Measurements from ENCODE around the gene TBX4.

TBX4 gene

GRCh38 chr17:61467416-61468262, 15.4 kb downstream of the TBX4 start:
- Histone ChIP-seq H3K4me3 (ENCODE audit: insufficient read depth, low read length, poor library complexity, severe bottlenecking) (no peak overlapping the region), H3K9me2 (replicated peaks; ENCODE audit: insufficient read depth, low read length) (no peaks in the 10 kb centered on the region), H3K27ac (ENCODE audit: low read depth, low read length) (no peak overlapping the region), H3K79me2 (ENCODE audit: insufficient read depth, low read length) (no peaks in the 10 kb centered on the region), H4K20me1 (ENCODE audit: low read depth, low read length) (no peaks in the 10 kb centered on the region), H3K27me3 (ENCODE audit: low read length) (no peaks in the 10 kb centered on the region), H3K4me2 (ENCODE audit: low read depth, low read length, poor library complexity, severe bottlenecking) (peak overlapping the region; percentile 43), H2AFZ (ENCODE audit: low read depth, low read length, severe bottlenecking) (peak overlapping the region; percentile 98), H3K36me3 (ENCODE audit: low read length) (no peaks in the 10 kb centered on the region), H3K9me3 (ENCODE audit: insufficient read depth, low read length) (no peaks in the 10 kb centered on the region), H3F3A (ENCODE audit: insufficient read depth) (no peaks in the 10 kb centered on the region), H3K9ac (ENCODE audit: low read length) (peak overlapping the region; percentile 37; the same call in 1 of the 2 replicates)
- TF ChIP-seq CTCF (IDR thresholded peaks at IDR 0.05; ENCODE audit: insufficient read depth, low read length, poor library complexity, severe bottlenecking), result no peak
- TF ChIP-seq EZH2phosphoT487 (conservative IDR thresholded peaks at IDR 0.05; ENCODE audit: low read length), result no peak

- H3K27me3 ChIP-seq (ENCODE audit: low read length), result no peaks in the 10 kb centered on the region
- H3K79me2 ChIP-seq (ENCODE audit: insufficient read depth, low read length), result no peaks in the 10 kb centered on the region
- no peaks in the 10 kb centered on the region for H3K9me3 ChIP-seq (ENCODE audit: insufficient read depth, low read length)
- H3F3A ChIP-seq (ENCODE audit: insufficient read depth), result no peaks in the 10 kb centered on the region
- no peak overlapping the region for H3K27ac ChIP-seq (ENCODE audit: low read depth, low read length)
- H3K4me3 ChIP-seq (ENCODE audit: insufficient read depth, low read length, poor library complexity, severe bottlenecking), result no peak overlapping the region
- no peak for TF ChIP-seq EZH2phosphoT487 (conservative IDR thresholded peaks at IDR 0.05; ENCODE audit: low read length)
- H3K9ac ChIP-seq (ENCODE audit: low read length), result peak overlapping the region; percentile 37; the same call in 1 of the 2 replicates
- H2AFZ ChIP-seq (ENCODE audit: low read depth, low read length, severe bottlenecking), result peak overlapping the region; percentile 98
- H3K36me3 ChIP-seq (ENCODE audit: low read length), result no peaks in the 10 kb centered on the region
- peak overlapping the region; percentile 43 for H3K4me2 ChIP-seq (ENCODE audit: low read depth, low read length, poor library complexity, severe bottlenecking)
- no peaks in the 10 kb centered on the region for H4K20me1 ChIP-seq (ENCODE audit: low read depth, low read length)
- no peaks in the 10 kb centered on the region for H3K9me2 ChIP-seq (replicated peaks; ENCODE audit: insufficient read depth, low read length)
Measured at GRCh38 chr17:61468263-61468907, 16.2 kb downstream of the TBX4 start.

GRCh38 chr17:61469474-61469873, 17.3 kb downstream of the TBX4 start:
- H3K36me3 ChIP-seq (ENCODE audit: low read length), result no peaks in the 10 kb centered on the region
- no peak overlapping the region for H2AFZ ChIP-seq (ENCODE audit: low read depth, low read length, severe bottlenecking)
- no peaks in the 10 kb centered on the region for H3K9me2 ChIP-seq (replicated peaks; ENCODE audit: insufficient read depth, low read length)
- no peak overlapping the region for H3K9ac ChIP-seq (ENCODE audit: low read length)
- H4K20me1 ChIP-seq (ENCODE audit: low read depth, low read length), result no peaks in the 10 kb centered on the region
- H3K4me3 ChIP-seq (ENCODE audit: insufficient read depth, low read length, poor library complexity, severe bottlenecking), result no peak overlapping the region
- H3K79me2 ChIP-seq (ENCODE audit: insufficient read depth, low read length), result no peaks in the 10 kb centered on the region
- no peak overlapping the region for H3K4me2 ChIP-seq (ENCODE audit: low read depth, low read length, poor library complexity, severe bottlenecking)
- TF ChIP-seq EZH2phosphoT487 (conservative IDR thresholded peaks at IDR 0.05; ENCODE audit: low read length), result no peak
- no peak for TF ChIP-seq CTCF (IDR thresholded peaks at IDR 0.05; ENCODE audit: insufficient read depth, low read length, poor library complexity, severe bottlenecking)
- no peaks in the 10 kb centered on the region for H3K27me3 ChIP-seq (ENCODE audit: low read length)
- H3K9me3 ChIP-seq (ENCODE audit: insufficient read depth, low read length), result no peaks in the 10 kb centered on the region
- H3F3A ChIP-seq (ENCODE audit: insufficient read depth), result no peaks in the 10 kb centered on the region
- no peak overlapping the region for H3K27ac ChIP-seq (ENCODE audit: low read depth, low read length)

- Histone ChIP-seq H3K9me2 (replicated peaks; ENCODE audit: insufficient read depth, low read length) (no peaks in the 10 kb centered on the region), H2AFZ (ENCODE audit: low read depth, low read length, severe bottlenecking) (no peak overlapping the region), H3K27me3 (ENCODE audit: low read length) (no peaks in the 10 kb centered on the region), H3K4me2 (ENCODE audit: low read depth, low read length, poor library complexity, severe bottlenecking) (no peak overlapping the region), H3F3A (ENCODE audit: insufficient read depth) (no peaks in the 10 kb centered on the region), H3K9ac (ENCODE audit: low read length) (no peak overlapping the region), H3K36me3 (ENCODE audit: low read length) (no peaks in the 10 kb centered on the region), H3K4me3 (ENCODE audit: insufficient read depth, low read length, poor library complexity, severe bottlenecking) (no peak overlapping the region), H3K79me2 (ENCODE audit: insufficient read depth, low read length) (no peaks in the 10 kb centered on the region), H3K9me3 (ENCODE audit: insufficient read depth, low read length) (no peaks in the 10 kb centered on the region), H4K20me1 (ENCODE audit: low read depth, low read length) (no peaks in the 10 kb centered on the region), H3K27ac (ENCODE audit: low read depth, low read length) (no peak overlapping the region)
- TF ChIP-seq EZH2phosphoT487 (conservative IDR thresholded peaks at IDR 0.05; ENCODE audit: low read length) (no peak), CTCF (IDR thresholded peaks at IDR 0.05; ENCODE audit: insufficient read depth, low read length, poor library complexity, severe bottlenecking) (no peak)
Measured at GRCh38 chr17:61469949-61470348, 17.7 kb downstream of the TBX4 start.
